Type B pancreatic cell (in vitro differentiated cells): ENCODE measurements around the gene LRIG1. TPM values are rescaled to one million over a fixed set of nuclear protein-coding genes. Genes with fewer than 3 reads are reported as not detected.

ENCODE experiments used
- DNase-seq: peaks from one replicate; pipeline ENCODE4 v3.0.0; 2021; ENCODE audit warnings: mixed read lengths; ENCODE audit not compliant: unreplicated experiment; ENCODE audit errors: extremely low spot score
- H3K27ac Mint-ChIP-seq: 2 replicates; pipeline ENCODE4 v1.8.0; 2021; ENCODE audit warnings: mild to moderate bottlenecking, mixed read lengths
- H3K27me3 Mint-ChIP-seq: 2 replicates; pipeline ENCODE4 v1.8.0; 2021; ENCODE audit warnings: mixed read lengths
- H3K36me3 Mint-ChIP-seq: 2 replicates; pipeline ENCODE4 v1.8.0; 2021; ENCODE audit warnings: mixed read lengths
- H3K4me1 Mint-ChIP-seq: one replicate; pipeline ENCODE4 v1.8.0; 2021; ENCODE audit warnings: mixed read lengths; ENCODE audit not compliant: unreplicated experiment
- H3K4me3 Mint-ChIP-seq: 2 replicates; pipeline ENCODE4 v1.8.0; 2021; ENCODE audit warnings: mild to moderate bottlenecking, mixed read lengths
- H3K9me3 Mint-ChIP-seq: 2 replicates; pipeline ENCODE4 v1.8.0; 2021; ENCODE audit warnings: mixed read lengths
- total RNA-seq: library from RNA; stranded (reverse); gene quantifications from 2 replicates; pipeline ENCODE4 v1.2.1, GENCODE V29; 2021; ENCODE audit warnings: low replicate concordance
- TF ChIP-seq, protein P1 (sequence below): fragments of 200-600 bp; sonication (generic); conservative IDR thresholded peaks from 2 replicates; pipeline ENCODE4 v1.5.0; 2021; ENCODE audit warnings: antibody characterized with exemption, mild to moderate bottlenecking

LRIG1 gene
- total RNA-seq, 1 donor from 2014 or later, result 28.9 TPM

DNA sequence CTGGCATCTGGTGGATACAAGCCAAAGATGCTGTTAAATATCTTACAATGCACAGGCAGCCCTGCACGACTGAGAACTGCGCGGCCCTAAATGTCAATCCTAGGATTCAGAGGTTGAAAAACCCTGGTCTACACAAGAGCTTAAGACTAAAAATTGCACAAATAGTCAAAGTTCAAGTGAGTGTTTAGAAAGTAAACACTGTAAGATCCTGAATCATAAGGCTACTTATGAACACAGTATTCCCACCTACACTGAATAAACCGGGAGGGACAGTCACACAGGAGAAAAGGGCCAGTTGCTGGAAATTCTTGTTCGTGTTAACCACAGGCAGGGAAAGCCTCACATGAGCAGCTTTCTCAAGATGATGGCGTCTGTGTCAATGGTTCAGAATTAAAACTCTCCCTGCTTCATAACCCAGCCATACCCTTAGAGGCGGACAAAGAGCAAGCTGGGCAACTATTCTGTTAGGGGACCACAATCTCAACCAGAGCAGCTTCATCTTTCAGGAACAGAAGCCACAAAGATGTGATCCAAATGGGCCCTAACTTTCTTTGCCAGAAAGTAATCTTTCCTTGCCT, 37.7 kb downstream of the LRIG1 start:
- Mint-ChIP-seq H3K4me1 (peaks cover 25% of the 10 kb centered on the region), H3K4me3 (no peak overlapping the region), H3K36me3 (peaks cover 29% of the 10 kb centered on the region)

DNA sequence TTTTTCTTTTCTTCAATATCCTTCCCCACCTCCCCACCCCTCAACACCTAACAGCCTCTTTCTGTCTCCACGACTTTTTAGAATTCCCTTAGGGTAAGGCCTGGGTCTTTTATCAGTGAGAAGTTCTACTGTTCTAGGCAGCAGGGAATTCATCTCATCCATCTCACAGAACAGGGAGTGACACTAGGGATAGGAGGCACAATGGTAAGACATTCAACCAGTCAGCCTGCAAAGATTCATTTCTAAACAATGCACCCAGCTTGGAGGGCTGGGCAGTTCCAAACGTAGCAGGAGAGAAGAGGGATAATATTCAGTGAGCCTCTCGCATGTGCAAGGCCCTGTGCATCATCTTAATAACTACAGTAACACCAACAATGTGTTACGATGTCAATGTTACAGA, 43.6 kb downstream of the LRIG1 start:
- Mint-ChIP-seq H3K9me3 (no peaks in the 10 kb centered on the region), H3K4me3 (no peak overlapping the region), H3K36me3 (peaks cover 28% of the 10 kb centered on the region), H3K27ac (no peak overlapping the region), H3K27me3 (no peaks in the 10 kb centered on the region), H3K4me1 (peaks cover 24% of the 10 kb centered on the region)
- TF ChIP-seq, protein P1, sequence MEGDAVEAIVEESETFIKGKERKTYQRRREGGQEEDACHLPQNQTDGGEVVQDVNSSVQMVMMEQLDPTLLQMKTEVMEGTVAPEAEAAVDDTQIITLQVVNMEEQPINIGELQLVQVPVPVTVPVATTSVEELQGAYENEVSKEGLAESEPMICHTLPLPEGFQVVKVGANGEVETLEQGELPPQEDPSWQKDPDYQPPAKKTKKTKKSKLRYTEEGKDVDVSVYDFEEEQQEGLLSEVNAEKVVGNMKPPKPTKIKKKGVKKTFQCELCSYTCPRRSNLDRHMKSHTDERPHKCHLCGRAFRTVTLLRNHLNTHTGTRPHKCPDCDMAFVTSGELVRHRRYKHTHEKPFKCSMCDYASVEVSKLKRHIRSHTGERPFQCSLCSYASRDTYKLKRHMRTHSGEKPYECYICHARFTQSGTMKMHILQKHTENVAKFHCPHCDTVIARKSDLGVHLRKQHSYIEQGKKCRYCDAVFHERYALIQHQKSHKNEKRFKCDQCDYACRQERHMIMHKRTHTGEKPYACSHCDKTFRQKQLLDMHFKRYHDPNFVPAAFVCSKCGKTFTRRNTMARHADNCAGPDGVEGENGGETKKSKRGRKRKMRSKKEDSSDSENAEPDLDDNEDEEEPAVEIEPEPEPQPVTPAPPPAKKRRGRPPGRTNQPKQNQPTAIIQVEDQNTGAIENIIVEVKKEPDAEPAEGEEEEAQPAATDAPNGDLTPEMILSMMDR, result no peak
- no peak for DNase-seq

More for the DNA sequence above, 37.7 kb downstream of the LRIG1 start:
- Mint-ChIP-seq H3K27ac (no peak overlapping the region), H3K27me3 (peaks cover 8% of the 10 kb centered on the region), H3K9me3 (no peaks in the 10 kb centered on the region)
- DNase-seq, result no peak
- TF ChIP-seq, protein P1, result no peak

DNA sequence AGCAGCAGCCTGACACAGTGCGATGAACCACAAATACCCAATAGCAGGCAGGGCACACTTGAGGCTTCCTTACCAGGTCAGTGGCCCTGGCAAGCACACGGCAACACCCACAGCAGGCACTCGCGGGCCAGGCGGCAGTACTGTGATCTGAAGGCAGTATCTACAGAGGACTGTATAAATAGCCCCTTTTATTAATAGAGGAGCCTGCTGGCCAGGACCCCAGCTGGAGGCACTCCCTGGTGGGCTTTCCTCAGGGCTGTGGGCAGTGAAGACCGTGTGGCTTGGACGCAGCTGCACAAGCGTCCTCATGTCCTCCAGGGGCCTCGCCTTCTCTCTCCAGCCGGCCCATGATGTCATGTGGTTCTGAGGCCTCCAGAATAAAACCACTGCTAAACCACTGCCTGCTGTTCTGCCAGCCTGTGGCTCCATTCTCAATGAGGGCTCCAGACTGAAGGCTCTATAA, 44.1 kb downstream of the LRIG1 start:
- TF ChIP-seq, protein P1, result no peak
- Mint-ChIP-seq H3K27ac (no peak overlapping the region), H3K36me3 (peaks cover 25% of the 10 kb centered on the region), H3K27me3 (no peaks in the 10 kb centered on the region), H3K4me3 (no peak overlapping the region), H3K9me3 (no peaks in the 10 kb centered on the region), H3K4me1 (peaks cover 27% of the 10 kb centered on the region)
- no peak for DNase-seq

DNA sequence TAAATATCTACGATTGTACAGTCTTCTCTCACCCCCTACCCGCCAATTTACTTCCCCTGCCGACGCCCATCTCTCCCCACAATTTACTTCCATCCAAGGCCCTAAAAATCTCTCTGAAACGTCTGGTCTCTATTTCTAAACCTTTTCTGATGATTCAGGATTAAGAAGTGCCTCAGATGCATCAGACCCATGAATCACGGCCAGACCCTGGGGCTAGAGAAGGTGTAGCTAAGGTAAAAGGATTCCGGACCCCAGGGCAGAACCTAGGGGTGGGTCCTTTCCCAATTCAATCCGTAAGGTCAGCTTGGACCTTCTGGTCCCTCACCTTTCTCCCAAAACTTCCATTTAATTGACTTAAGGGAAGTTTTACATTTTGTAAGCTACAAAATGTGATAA, 46.4 kb downstream of the LRIG1 start:
- H3K27ac Mint-ChIP-seq, result no peak overlapping the region
- no peak for DNase-seq
- H3K4me3 Mint-ChIP-seq, result no peak overlapping the region
- TF ChIP-seq, protein P1, result no peak
- H3K27me3 Mint-ChIP-seq, result peaks cover 9% of the 10 kb centered on the region
- H3K9me3 Mint-ChIP-seq, result no peaks in the 10 kb centered on the region
- peaks cover 24% of the 10 kb centered on the region for H3K36me3 Mint-ChIP-seq
- H3K4me1 Mint-ChIP-seq, result peaks cover 44% of the 10 kb centered on the region

DNA sequence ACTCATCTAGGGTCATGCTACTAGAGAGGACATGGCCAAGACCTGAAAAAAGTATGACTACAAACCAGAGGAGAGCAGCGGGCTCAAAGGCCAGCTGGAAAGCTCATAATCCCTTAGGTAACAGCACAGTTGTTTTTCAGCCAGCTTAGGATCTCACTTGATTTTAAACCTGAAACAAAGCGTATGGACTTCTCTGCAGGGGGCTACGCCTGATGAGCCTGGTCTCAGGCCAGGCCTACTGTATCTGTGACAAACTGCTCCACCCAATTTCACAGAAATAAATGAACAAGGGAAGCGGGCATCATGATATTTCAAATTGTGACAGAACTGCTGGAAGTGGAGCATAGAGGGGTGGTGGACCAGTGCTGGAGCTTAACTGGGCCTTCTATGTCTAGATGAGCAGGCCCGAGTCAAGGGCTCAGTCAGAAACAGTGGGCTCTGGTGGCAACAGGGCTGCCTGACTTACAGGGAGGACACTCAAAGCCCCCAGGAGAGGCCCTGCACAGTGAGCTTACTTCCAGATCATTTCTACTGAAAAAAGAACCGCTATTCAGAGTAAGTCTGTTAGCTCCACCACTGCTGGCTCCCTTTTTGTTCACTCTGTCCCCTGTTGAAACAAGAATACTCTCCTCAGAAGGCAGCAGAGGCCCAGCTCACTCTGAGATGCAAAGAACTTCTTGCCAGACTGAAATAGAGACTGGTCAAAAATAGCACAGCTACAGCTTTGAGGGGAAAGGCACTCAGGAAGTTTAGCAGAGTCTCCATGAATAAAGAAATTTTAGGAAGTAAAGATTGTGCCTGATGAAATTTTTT, 47.0 kb downstream of the LRIG1 start:
- H3K27me3 Mint-ChIP-seq, result peaks cover 9% of the 10 kb centered on the region
- no peaks in the 10 kb centered on the region for H3K9me3 Mint-ChIP-seq
- TF ChIP-seq, protein P1, result no peak
- no peak for DNase-seq
- no peak overlapping the region for H3K27ac Mint-ChIP-seq
- H3K4me3 Mint-ChIP-seq, result no peak overlapping the region
- peaks cover 22% of the 10 kb centered on the region for H3K36me3 Mint-ChIP-seq
- H3K4me1 Mint-ChIP-seq, result peaks cover 44% of the 10 kb centered on the region
